Memory B cell (primary cell): ENCODE measurements around the gene KDM4B.

Experiments
- ATAC-seq: fragments of 150-1000 bp; cut with Tn5 transposase; 2 replicates; pipeline ENCODE4 v1.10.0; 2021; ENCODE audit warnings: low read depth, mild to moderate bottlenecking, moderate library complexity
- DNase-seq, 2 donors: peaks; one replicate each; pipeline ENCODE4 v3.0.0; 2022; ENCODE audit warnings: low spot score in 2 of 2
- H3K27ac Mint-ChIP-seq: one replicate; pipeline ENCODE4 v1.8.0; 2022; ENCODE audit warnings: mild to moderate bottlenecking, moderate library complexity, mixed read lengths
- H3K27me3 Mint-ChIP-seq: one replicate; pipeline ENCODE4 v1.8.0; 2022; ENCODE audit warnings: mixed read lengths
- H3K36me3 Mint-ChIP-seq: one replicate; pipeline ENCODE4 v1.8.0; 2022; ENCODE audit warnings: mild to moderate bottlenecking, mixed read lengths
- H3K4me1 Mint-ChIP-seq: one replicate; pipeline ENCODE4 v1.8.0; 2022; ENCODE audit warnings: mixed read lengths
- H3K4me3 Mint-ChIP-seq: one replicate; pipeline ENCODE4 v1.8.0; 2022; ENCODE audit warnings: mild to moderate bottlenecking, moderate library complexity, mixed read lengths
- H3K9me3 Mint-ChIP-seq: one replicate; pipeline ENCODE4 v1.8.0; 2022; ENCODE audit warnings: mixed read lengths

The KDM4B gene

DNA sequence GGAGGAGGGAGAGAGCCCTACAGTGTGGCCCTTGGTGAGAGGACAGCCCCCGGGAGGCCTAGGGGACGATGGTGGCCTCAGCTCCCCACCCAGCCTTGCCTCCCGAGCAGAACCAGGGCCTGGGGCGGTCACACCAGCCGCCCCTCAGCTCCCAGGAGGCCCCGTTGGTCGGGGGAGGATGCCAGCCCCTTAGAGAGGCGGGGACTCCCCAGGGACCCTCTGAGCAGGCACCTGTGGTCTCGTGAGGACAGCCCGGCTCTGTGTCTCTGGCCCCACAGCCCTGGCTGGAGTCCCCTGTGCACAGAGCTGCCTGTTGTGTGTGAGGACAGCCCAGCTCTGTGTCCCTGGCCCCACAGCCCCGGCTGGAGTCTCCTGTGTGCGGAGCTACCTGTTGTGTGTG, 158.8 kb downstream of the KDM4B start:
- H3K36me3 Mint-ChIP-seq: peaks cover 2% of the 10 kb centered on the region
- H3K4me3 Mint-ChIP-seq: peak overlapping the region; percentile 72
- DNase-seq: peak; percentile 62 to 74
- ATAC-seq: peak; percentile 10
- no peaks in the 10 kb centered on the region for H3K27me3 Mint-ChIP-seq
- no peaks in the 10 kb centered on the region for H3K9me3 Mint-ChIP-seq
- peaks cover 30% of the 10 kb centered on the region for H3K4me1 Mint-ChIP-seq
- peak overlapping the region; percentile 100 for H3K27ac Mint-ChIP-seq

DNA sequence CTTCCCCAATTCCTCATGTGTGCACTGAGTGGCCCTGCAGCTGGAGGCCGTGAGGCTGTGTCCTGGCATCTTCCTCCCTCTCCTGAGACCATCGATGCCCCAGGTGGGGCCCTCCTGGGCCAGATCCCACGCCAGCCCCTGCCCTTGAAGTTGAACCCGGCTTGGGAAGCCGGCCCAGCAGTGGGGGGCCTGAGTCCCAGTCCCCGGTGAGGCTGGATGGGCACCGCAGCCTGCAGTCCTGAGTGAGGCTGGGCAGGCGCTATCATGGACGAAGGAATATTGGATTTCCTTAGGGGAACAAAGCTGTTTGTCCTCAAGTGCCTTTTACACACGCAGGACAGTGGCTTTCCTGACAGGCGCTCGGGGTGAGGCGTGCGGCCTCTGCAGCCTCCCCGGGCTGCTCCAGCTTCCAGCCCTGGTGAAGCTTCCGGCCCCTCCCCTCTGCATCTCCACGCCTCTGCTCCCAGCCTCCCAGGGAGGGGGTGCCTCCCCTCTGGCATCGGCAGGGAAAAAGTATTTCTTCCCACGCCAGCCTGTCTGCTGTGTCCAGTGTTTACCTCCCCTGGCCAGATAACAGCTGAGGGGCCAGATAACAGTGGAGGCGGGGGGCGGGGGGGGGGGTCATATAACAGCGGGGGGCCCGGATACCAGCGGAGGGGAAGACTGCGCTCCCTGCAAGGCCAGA, 159.5 kb downstream of the KDM4B start:
- DNase-seq: no peak
- peaks cover 2% of the 10 kb centered on the region for H3K36me3 Mint-ChIP-seq

DNA sequence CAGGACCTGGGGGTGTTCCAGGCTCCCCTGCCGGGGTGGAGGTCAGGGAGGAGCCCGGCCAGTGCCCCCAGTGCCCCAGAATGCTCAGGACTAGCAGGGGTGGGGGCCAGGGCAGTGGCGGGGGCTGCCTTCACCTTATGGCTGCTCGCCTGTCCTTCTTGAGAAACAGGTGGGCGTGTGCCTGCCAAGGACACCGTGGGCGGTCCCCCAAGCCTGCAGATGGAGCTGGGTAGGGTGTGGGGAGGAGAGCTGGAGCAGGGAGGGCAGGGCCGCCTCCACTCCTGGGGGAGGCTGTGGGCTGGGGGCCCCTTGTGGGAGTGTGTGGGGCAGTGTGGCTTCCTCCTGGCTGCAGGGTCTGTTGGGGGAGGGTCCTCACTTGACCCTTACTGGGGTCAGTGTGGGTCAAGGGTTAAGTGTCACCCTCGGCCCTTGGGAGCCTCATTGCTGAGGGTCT, 160.1 kb downstream of the KDM4B start:
- H3K4me3 Mint-ChIP-seq: no peak overlapping the region
- H3K27ac Mint-ChIP-seq: peak overlapping the region; percentile 100
- ATAC-seq (no peak), DNase-seq (no peak)
- no peaks in the 10 kb centered on the region for H3K9me3 Mint-ChIP-seq
- peaks cover 36% of the 10 kb centered on the region for H3K4me1 Mint-ChIP-seq
- H3K36me3 Mint-ChIP-seq: peaks cover 2% of the 10 kb centered on the region
- H3K27me3 Mint-ChIP-seq: no peaks in the 10 kb centered on the region

More for the DNA sequence above, 159.5 kb downstream of the KDM4B start:
- Mint-ChIP-seq H3K4me1 (peaks cover 33% of the 10 kb centered on the region), H3K9me3 (no peaks in the 10 kb centered on the region), H3K27ac (peak overlapping the region; percentile 100), H3K27me3 (no peaks in the 10 kb centered on the region), H3K4me3 (peak overlapping the region; percentile 72)
- ATAC-seq: no peak

DNA sequence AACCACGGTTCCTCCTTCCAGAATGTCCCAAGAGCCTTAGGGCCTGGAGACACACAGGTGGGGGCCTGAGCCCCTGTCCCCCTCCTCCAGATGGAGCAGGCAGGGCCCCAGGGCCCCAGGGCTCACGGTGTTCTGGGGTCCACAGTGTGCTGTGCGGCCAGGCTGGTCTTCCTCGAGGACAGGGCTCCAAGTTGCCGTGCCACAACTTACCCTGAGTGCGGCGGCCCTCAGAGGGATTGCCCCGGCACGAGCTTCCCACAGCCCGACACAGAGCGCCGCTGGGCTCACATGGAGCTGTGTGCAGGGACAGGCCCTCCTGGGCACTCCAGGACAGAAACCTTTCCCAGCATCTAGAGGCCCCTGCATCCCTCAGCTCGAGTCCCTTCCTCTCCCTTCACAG, 160.8 kb downstream of the KDM4B start:
- H3K27me3 Mint-ChIP-seq: no peaks in the 10 kb centered on the region
- H3K4me1 Mint-ChIP-seq: peaks cover 39% of the 10 kb centered on the region

DNA sequence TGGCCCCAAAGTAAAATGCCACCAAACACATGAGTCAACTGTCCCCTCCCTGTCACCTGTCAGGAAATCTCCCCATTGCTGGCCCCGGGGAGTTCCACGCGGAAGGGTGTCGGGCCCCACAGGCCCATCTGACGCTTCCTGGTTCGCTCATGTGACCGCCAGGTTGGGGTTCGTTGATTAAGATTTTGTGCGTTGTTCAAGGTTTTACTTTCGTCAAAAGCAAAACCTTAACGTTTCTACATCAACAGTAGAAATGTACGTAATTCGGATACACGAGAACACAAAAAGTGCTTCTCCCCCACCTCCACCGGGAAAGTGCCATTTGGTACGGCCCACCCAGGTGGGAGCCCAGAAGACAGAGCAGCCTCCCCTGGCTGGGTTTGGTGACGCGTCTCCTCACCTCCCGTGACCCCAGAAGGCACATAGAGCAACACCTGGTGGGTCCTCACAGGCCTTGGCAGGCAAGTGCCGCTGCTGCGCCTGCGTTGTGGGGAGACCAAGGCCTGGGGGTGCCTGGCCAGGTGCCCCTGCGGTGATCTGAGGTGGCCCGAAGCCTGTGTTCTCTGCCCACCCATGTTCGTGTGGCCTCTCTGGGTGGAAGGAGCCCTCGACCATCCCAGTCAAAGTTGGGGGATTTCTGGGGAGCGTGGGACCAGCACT, 161.6 kb downstream of the KDM4B start:
- H3K9me3 Mint-ChIP-seq: no peaks in the 10 kb centered on the region
- no peaks in the 10 kb centered on the region for H3K27me3 Mint-ChIP-seq
- peak overlapping the region; percentile 97 for H3K4me3 Mint-ChIP-seq
- H3K36me3 Mint-ChIP-seq: peaks cover 6% of the 10 kb centered on the region
- peak; percentile 90 to 94 for DNase-seq
- H3K27ac Mint-ChIP-seq: peak overlapping the region; percentile 100
- peak; percentile 69 for ATAC-seq
- H3K4me1 Mint-ChIP-seq: peaks cover 40% of the 10 kb centered on the region

More for the DNA sequence above, 160.8 kb downstream of the KDM4B start:
- H3K36me3 Mint-ChIP-seq: peaks cover 6% of the 10 kb centered on the region
- peak in 1 of 2 donors; percentile 26 for DNase-seq
- H3K27ac Mint-ChIP-seq: peak overlapping the region; percentile 100
- H3K4me3 Mint-ChIP-seq: peak overlapping the region; percentile 97
- no peak for ATAC-seq
- no peaks in the 10 kb centered on the region for H3K9me3 Mint-ChIP-seq

DNA sequence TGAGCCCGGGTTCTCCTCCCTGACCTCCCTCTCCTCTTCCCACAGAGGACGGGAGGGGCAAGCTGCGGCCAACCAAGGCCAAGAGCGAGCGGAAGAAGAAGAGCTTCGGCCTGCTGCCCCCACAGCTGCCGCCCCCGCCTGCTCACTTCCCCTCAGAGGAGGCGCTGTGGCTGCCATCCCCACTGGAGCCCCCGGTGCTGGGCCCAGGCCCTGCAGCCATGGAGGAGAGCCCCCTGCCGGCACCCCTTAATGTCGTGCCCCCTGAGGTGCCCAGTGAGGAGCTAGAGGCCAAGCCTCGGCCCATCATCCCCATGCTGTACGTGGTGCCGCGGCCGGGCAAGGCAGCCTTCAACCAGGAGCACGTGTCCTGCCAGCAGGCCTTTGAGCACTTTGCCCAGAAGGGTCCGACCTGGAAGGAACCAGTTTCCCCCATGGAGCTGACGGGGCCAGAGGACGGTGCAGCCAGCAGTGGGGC, 162.2 kb downstream of the KDM4B start:
- Mint-ChIP-seq H3K4me3 (peak overlapping the region; percentile 97), H3K27me3 (no peaks in the 10 kb centered on the region), H3K4me1 (peaks cover 41% of the 10 kb centered on the region), H3K9me3 (no peaks in the 10 kb centered on the region), H3K36me3 (peaks cover 8% of the 10 kb centered on the region), H3K27ac (peak overlapping the region; percentile 100)
- DNase-seq: peak; percentile 72 to 81
- ATAC-seq: peak; percentile 20

DNA sequence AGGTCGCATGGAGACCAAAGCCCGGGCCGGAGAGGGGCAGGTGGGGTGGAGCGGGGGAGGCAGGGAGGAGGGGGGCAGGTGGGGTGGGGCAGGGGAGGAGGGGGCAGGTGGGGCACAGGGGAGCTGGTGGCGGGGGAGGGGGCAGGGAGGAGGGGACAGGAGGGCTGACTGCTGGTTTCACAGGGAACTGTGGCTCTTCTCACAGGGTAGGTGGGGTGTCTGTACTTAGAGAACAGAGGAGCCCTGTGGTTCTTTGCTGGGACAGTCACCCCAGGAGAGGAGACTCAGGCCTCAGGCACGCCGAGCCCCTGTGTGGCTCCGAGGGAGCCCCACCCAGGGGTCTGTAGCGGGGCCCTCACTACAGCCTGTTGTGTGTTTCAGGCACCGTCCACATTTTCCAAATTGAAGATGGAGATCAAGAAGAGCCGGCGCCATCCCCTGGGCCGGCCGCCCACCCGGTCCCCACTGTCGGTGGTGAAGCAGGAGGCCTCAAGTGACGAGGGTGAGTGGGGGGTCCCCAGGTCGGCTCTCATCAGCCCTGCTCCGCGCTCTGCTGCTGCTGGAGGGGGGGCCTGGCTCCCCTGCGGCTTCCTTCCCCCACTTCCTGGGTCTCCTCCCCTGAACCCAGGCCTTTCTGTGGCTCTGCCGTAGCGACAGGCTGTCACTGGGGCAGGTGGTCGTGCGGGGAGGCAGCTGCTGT, 162.7 kb downstream of the KDM4B start:
- Mint-ChIP-seq H3K36me3 (peaks cover 8% of the 10 kb centered on the region), H3K27me3 (no peaks in the 10 kb centered on the region), H3K9me3 (no peaks in the 10 kb centered on the region), H3K4me3 (peak overlapping the region; percentile 97), H3K27ac (peak overlapping the region; percentile 100), H3K4me1 (peaks cover 41% of the 10 kb centered on the region)
- peak; percentile 8 for ATAC-seq
- peak; percentile 59 to 62 for DNase-seq

DNA sequence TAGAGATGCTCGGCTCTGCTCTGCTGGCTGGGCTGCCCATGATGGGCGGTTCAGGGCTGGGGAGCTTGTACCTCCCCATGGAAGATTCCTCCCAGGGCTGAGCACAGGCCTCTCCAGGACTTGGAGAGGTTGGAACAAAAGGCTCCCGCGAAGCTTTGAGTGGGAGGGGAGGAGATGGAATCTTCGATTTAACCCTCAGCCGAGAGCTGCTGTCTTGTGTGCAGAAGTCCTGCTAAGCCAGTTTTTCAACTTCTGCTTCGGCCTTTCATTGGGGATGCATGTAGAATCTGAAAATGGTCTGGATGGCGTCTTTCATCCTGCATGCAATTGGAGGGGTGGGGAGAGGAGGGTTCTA, 163.3 kb downstream of the KDM4B start:
- Mint-ChIP-seq H3K27me3 (no peaks in the 10 kb centered on the region), H3K27ac (peak overlapping the region; percentile 100), H3K36me3 (peaks cover 12% of the 10 kb centered on the region), H3K4me1 (peaks cover 40% of the 10 kb centered on the region), H3K4me3 (peak overlapping the region; percentile 97), H3K9me3 (no peaks in the 10 kb centered on the region)
- ATAC-seq (no peak), DNase-seq (no peak)

DNA sequence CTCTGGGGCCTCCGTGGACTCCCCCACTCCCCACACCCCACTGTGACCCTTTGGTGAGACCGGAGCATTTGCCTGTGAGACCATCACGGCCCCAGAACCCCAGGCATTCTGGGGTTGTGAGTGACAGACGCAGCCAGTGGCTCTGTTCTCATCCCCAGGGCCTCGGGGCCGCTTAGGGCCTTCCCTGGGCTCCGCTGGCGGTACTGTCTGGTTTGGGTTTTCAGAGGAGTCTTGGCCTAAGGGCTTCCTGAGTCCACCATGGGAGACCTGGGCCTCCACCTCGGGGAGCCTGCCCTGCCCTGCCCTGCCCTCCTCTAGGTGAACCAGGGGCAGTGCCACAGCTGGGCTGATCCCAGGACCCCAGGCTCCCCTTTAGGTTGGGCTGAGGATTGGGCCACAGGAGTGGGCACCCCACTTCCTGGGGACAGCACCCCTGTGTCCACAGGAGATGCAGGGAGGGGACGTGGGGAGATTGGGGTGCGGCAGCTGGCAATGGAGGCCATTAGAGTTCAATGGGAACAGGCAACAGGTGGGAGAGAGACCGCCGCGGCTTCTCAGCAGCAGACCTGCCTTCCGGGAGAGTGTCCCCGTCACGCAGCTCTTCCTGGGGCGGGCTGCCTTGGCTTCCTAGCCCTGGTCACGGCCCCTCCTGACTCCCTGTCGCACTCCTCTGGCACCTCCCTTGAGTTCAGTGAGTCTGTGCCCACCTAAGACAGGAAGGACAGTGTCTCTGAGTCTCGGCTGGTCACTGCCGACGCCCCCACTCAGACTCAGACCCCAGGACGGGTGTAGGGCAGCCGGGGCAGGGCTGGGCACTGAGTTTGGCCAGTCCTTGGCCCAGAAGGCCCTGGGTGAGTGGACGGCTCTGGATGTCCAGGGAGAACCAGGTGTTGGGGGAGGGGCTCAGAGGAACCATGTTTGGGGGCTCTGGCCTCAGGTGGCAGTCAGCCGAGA, 164.1 kb downstream of the KDM4B start:
- Mint-ChIP-seq H3K36me3 (peaks cover 15% of the 10 kb centered on the region), H3K4me3 (peak overlapping the region; percentile 97), H3K4me1 (peaks cover 38% of the 10 kb centered on the region), H3K27ac (peak overlapping the region; percentile 100), H3K27me3 (no peaks in the 10 kb centered on the region), H3K9me3 (no peaks in the 10 kb centered on the region)
- peak in 1 of 2 donors; percentile 24 for DNase-seq
- no peak for ATAC-seq

DNA sequence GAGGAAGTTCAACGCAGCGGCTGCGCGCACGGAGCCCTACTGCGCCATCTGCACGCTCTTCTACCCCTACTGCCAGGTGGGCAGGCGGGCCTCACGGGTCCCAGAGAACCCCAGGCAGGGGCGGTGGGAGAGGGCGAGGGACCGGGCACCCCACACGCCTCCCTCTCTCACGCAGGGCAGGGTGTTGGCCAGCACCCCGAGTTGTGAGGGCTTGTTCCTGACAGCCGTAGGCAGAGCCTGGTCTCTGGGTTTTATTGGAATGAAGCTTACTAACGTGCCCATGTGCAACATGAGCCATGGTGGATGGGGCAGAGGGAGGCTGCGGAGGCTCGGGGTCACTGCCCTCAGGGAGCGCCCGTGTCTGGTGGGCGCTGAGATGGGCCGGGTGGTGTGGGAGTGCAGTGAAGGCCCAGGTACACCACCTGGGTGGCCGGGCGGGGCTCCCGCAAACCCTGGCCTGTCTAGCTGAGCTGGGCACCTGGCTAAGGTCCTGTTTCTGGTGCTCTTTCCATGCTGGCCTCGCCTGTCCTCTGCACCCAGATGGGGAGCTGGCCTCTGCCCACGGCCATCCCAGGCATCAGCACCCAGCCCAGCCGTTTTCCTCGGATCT, 165.2 kb downstream of the KDM4B start:
- Mint-ChIP-seq H3K36me3 (peaks cover 22% of the 10 kb centered on the region), H3K27ac (peak overlapping the region; percentile 100), H3K9me3 (no peaks in the 10 kb centered on the region), H3K4me1 (peaks cover 42% of the 10 kb centered on the region), H3K27me3 (no peaks in the 10 kb centered on the region), H3K4me3 (no peak overlapping the region)
- no peak for DNase-seq
- ATAC-seq: no peak

DNA sequence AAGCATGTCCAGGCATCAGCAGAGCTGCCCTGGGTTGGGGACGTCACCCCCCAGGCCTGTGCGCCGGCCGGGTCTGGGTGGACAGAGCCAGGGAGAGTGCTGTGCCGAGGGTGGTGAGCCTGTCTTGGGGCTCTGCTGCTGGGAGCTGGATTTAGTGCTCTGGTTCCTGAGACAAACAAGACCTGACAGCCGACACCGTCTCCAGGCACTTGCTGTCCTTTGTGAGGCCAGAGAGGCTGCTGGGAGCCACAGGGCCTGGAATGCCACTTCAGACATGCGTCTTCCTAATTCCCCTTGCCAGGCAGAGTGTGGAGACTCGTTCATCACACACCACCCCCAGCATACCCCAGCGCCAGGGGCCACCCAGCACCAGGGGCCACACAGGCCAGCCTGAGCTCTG, 165.8 kb downstream of the KDM4B start:
- no peak for DNase-seq
- Mint-ChIP-seq H3K36me3 (peaks cover 27% of the 10 kb centered on the region), H3K27me3 (no peaks in the 10 kb centered on the region), H3K4me1 (peaks cover 48% of the 10 kb centered on the region), H3K9me3 (no peaks in the 10 kb centered on the region), H3K4me3 (no peak overlapping the region), H3K27ac (peak overlapping the region; percentile 68)
- ATAC-seq: no peak

DNA sequence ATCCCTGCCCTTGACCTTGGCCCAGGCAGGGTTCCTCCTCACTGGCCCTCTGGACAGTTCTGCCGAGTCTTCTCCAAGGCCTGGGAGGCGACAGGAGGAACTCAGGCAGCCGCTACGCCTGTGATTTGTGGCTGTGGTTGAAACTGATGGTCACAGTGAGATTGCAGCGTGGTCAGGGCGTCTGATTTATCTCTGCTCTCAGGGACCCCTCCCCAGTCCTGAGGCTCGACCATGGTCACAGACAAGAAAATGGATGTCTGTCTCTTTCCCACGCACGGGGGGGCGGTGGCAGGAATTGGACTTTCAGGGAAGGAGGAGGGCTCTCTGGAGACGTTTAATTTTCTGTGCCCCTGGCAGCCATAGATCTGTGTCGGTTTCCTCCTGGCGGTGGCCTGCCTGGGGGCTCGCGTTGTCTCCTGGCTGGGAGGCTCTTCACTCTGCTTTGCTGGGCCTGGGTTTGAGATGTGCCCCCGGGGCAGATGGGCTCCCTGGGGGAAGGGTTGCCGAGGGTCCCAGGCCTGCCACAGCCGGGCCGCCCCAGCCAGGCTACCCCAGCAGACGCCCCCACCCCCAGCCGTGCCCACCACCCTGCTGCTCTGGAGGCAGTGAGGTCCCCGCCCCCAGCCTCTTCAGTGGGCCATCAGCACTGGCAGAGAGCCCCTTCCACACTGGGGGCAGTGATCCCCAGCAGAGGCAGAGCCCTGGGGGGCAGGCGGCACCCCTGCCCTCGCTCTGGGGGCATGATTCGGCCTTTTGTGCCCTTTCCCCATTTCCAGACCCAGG, 167.4 kb downstream of the KDM4B start:
- Mint-ChIP-seq H3K4me1 (peaks cover 36% of the 10 kb centered on the region), H3K9me3 (no peaks in the 10 kb centered on the region), H3K27me3 (no peaks in the 10 kb centered on the region), H3K36me3 (peaks cover 27% of the 10 kb centered on the region), H3K4me3 (no peak overlapping the region), H3K27ac (peak overlapping the region; percentile 86)
- ATAC-seq (no peak), DNase-seq (no peak)
